ENCODE results near the gene HTR4.

DNA sequence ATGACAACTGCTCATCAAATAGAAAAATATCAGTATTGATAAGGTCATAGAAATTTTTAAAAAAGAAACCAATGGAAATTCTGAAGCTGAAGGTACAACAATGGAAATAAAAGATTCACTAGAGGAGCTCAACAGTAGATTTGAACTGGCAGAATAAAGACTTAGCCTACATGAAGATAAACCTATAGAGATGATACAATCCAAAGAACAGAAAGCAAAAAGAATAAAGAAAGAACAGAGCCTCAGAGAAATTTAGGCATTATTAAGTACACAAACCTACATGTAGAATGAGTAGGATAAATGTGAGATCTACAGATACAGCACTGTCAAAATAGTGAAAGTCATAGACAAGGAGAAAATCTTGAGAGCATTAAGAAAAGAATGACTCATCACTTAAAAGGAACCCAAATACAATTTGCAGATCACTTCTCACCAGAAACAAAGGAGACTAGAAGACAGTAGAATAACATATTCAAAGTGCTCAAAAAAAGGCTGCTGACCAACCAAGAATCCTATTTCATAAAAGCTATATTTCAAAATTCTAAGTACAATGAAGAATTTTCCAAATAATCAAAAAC, 47.8 kb upstream of the HTR4 start:
- TF ChIP-seq, protein P1, sequence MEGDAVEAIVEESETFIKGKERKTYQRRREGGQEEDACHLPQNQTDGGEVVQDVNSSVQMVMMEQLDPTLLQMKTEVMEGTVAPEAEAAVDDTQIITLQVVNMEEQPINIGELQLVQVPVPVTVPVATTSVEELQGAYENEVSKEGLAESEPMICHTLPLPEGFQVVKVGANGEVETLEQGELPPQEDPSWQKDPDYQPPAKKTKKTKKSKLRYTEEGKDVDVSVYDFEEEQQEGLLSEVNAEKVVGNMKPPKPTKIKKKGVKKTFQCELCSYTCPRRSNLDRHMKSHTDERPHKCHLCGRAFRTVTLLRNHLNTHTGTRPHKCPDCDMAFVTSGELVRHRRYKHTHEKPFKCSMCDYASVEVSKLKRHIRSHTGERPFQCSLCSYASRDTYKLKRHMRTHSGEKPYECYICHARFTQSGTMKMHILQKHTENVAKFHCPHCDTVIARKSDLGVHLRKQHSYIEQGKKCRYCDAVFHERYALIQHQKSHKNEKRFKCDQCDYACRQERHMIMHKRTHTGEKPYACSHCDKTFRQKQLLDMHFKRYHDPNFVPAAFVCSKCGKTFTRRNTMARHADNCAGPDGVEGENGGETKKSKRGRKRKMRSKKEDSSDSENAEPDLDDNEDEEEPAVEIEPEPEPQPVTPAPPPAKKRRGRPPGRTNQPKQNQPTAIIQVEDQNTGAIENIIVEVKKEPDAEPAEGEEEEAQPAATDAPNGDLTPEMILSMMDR (IDR thresholded peaks at IDR 0.05; ENCODE audit: low read length) = no peak
- TF ChIP-seq EZH2phosphoT487 (IDR thresholded peaks at IDR 0.05; ENCODE audit: low read length) = no peak
